Calu3 (cell line): ENCODE results near the gene SUPT20H. TPM values are rescaled to one million over a fixed set of nuclear protein-coding genes. Genes with fewer than 3 reads are reported as not detected.

Experiments used
- BruUV-seq: library from RNA; stranded (reverse); fragments of 400-500 nt; replicated peaks from 2 replicates; lab custom pipeline; 2021; lab: Mats Ljungman, UMichigan
- CTCF ChIA-PET: fragments of 300-600 bp; sonication (Branson Sonifier 250); formaldehyde crosslinking; loops from one replicate; lab custom pipeline; 2022; ENCODE audit warnings: antibody characterized with exemption; lab: Charles Lee
- DNase-seq: peaks from one replicate; pipeline ENCODE4 v3.0.0; 2022
- H3K27ac Mint-ChIP-seq: one replicate; pipeline ENCODE4 v1.8.0; 2022; ENCODE audit warnings: mixed read lengths; ENCODE audit not compliant: unreplicated experiment
- H3K27me3 Mint-ChIP-seq: one replicate; pipeline ENCODE4 v1.8.0; 2022; ENCODE audit warnings: mixed read lengths; ENCODE audit not compliant: unreplicated experiment
- H3K36me3 Mint-ChIP-seq: one replicate; pipeline ENCODE4 v1.8.0; 2022; ENCODE audit warnings: mild to moderate bottlenecking, moderate library complexity, mixed read lengths; ENCODE audit not compliant: insufficient read depth, unreplicated experiment
- H3K4me1 Mint-ChIP-seq: one replicate; pipeline ENCODE4 v1.8.0; 2022; ENCODE audit warnings: mild to moderate bottlenecking, low read depth, mixed read lengths; ENCODE audit not compliant: unreplicated experiment
- H3K4me3 Mint-ChIP-seq: one replicate; pipeline ENCODE4 v1.8.0; 2022; ENCODE audit warnings: mild to moderate bottlenecking, low read depth, moderate library complexity, mixed read lengths; ENCODE audit not compliant: unreplicated experiment
- H3K9me3 Mint-ChIP-seq: one replicate; pipeline ENCODE4 v1.8.0; 2022; ENCODE audit warnings: low read depth, mixed read lengths; ENCODE audit not compliant: unreplicated experiment
- intact Hi-C: fragments of 100-400 bp; cut with micrococcal nuclease; formaldehyde crosslinking; loops from one replicate; pipeline ENCODE4 v1.10.0; 2022; ENCODE audit not compliant: unreplicated experiment
- total RNA-seq: library from RNA; stranded (reverse); gene quantifications from 2 replicates; pipeline ENCODE4 v1.2.3, GENCODE V29; 2022
- TF ChIP-seq, protein P1 (sequence below): fragments of 200-600 bp; IDR thresholded peaks from one replicate; pipeline ENCODE4 v1.8.0; 2022; ENCODE audit warnings: antibody characterized with exemption; ENCODE audit not compliant: unreplicated experiment

The SUPT20H gene
- total RNA-seq, 1 experiment from 2014 or later: 55.3 TPM

DNA sequence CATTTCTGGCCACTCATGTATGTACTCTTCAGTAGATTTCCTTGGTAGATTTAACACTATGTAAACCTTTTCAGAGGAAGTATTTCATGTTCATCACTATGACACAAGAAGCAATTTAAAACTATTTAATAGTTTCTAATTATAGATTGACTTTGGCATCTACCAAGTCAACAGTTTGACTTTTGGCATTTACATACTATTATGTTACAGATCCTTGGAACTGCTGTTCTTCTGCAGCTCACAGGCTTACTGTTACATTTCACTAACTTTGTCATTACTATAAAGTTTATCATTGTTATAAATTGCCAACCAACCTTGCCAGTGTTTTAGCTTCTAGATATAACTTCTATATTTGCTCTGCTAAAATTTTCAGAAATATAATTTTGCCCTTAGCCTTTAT, 18.7 kb downstream of the SUPT20H start:
- no peaks in the 10 kb centered on the region for H3K27me3 Mint-ChIP-seq
- intact Hi-C loops: no loop called here
- no peak overlapping the region for H3K4me3 Mint-ChIP-seq
- no peak overlapping the region for H3K27ac Mint-ChIP-seq
- no peak for DNase-seq
- CTCF ChIA-PET: no interaction called here
- TF ChIP-seq, protein P1, sequence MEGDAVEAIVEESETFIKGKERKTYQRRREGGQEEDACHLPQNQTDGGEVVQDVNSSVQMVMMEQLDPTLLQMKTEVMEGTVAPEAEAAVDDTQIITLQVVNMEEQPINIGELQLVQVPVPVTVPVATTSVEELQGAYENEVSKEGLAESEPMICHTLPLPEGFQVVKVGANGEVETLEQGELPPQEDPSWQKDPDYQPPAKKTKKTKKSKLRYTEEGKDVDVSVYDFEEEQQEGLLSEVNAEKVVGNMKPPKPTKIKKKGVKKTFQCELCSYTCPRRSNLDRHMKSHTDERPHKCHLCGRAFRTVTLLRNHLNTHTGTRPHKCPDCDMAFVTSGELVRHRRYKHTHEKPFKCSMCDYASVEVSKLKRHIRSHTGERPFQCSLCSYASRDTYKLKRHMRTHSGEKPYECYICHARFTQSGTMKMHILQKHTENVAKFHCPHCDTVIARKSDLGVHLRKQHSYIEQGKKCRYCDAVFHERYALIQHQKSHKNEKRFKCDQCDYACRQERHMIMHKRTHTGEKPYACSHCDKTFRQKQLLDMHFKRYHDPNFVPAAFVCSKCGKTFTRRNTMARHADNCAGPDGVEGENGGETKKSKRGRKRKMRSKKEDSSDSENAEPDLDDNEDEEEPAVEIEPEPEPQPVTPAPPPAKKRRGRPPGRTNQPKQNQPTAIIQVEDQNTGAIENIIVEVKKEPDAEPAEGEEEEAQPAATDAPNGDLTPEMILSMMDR: no peak
- no peaks in the 10 kb centered on the region for H3K9me3 Mint-ChIP-seq
- BruUV-seq: no TSS peak
- peaks cover 15% of the 10 kb centered on the region for H3K36me3 Mint-ChIP-seq
- H3K4me1 Mint-ChIP-seq: no peaks in the 10 kb centered on the region

- Mint-ChIP-seq H3K27ac (no peak overlapping the region), H3K4me1 (no peaks in the 10 kb centered on the region), H3K4me3 (no peak overlapping the region), H3K27me3 (no peaks in the 10 kb centered on the region), H3K9me3 (no peaks in the 10 kb centered on the region), H3K36me3 (peaks cover 20% of the 10 kb centered on the region)
- BruUV-seq: no TSS peak
- intact Hi-C loops: no loop called here
- CTCF ChIA-PET: no interaction called here
- TF ChIP-seq, protein P1: no peak
- no peak for DNase-seq
These were observed 19.6 kb downstream of the SUPT20H start for GRCh38 chr13:37039896-37040295.

DNA sequence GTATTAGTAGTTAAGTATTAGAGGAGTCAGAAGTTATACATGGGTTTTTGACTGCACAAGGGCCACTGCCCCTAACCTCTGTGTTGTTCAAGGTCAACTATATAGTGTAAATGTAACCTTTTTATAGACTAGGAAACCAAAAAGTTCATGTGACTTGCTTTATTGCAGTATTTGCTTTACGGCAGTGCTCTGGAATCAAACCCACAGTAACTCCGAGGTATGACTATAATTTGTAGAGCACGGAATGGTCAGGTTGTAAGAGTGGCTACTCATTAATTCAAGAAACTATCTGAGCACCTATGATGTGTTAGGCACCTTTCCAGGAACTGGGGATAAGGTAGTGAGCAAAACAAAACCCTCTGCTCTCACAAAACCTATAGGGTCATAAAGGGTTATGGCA, 22.2 kb downstream of the SUPT20H start:
- DNase-seq: no peak
- H3K9me3 Mint-ChIP-seq: no peaks in the 10 kb centered on the region
- no peak overlapping the region for H3K4me3 Mint-ChIP-seq
- no TSS peak for BruUV-seq
- CTCF ChIA-PET: no interaction called here
- no peak overlapping the region for H3K27ac Mint-ChIP-seq
- intact Hi-C loops: no loop called here
- no peaks in the 10 kb centered on the region for H3K27me3 Mint-ChIP-seq
- TF ChIP-seq, protein P1: no peak
- H3K4me1 Mint-ChIP-seq: no peaks in the 10 kb centered on the region
- H3K36me3 Mint-ChIP-seq: peaks cover 18% of the 10 kb centered on the region

GRCh38 chr13:37029617-37030016, 29.9 kb downstream of the SUPT20H start:
- Mint-ChIP-seq H3K9me3 (no peaks in the 10 kb centered on the region), H3K27me3 (no peaks in the 10 kb centered on the region), H3K27ac (no peak overlapping the region), H3K4me1 (no peaks in the 10 kb centered on the region), H3K36me3 (peaks cover 12% of the 10 kb centered on the region), H3K4me3 (no peak overlapping the region)
- intact Hi-C loops: no loop called here
- CTCF ChIA-PET: no interaction called here
- DNase-seq: no peak
- no TSS peak for BruUV-seq
- TF ChIP-seq, protein P1: no peak
